ENCODE data around the gene INPP4A.

- TF ChIP-seq POLR2AphosphoS5 (IDR thresholded peaks at IDR 0.05; ENCODE audit: low read depth) (no peak), CTCF (IDR thresholded peaks at IDR 0.05; ENCODE audit: insufficient read depth, low read length) (no peak), REST (IDR thresholded peaks at IDR 0.05; ENCODE audit: insufficient replicate concordance, low read depth) (no peak)
Measured at GRCh38 chr2:98608962-98609604, 164.4 kb downstream of the INPP4A start.

Measured in HL-60 (cell line).